A673 (cell line): ENCODE data around the gene C10orf105.

ENCODE experiments used
- CTCF ChIP-seq: fragments of 300-800, 200-600 bp; sonication (generic); conservative IDR thresholded peaks from 2 replicates; pipeline ENCODE4 v1.5.1; 2017; ENCODE audit warnings: low read depth, mild to moderate bottlenecking, antibody characterized with exemption, low read length, moderate library complexity, mixed read lengths
- EZH2 ChIP-seq: fragments of 200-600 bp; sonication (generic); IDR thresholded peaks from 2 replicates; pipeline ENCODE4 v1.6.1; 2017; ENCODE audit warnings: borderline replicate concordance, low read depth, mild to moderate bottlenecking, mixed read lengths, antibody characterized with exemption, low read length; ENCODE audit not compliant: poor library complexity, severe bottlenecking

- TF ChIP-seq CTCF (no peak), EZH2 (no peak)
These were observed 20.8 kb downstream of the C10orf105 start for GRCh38 chr10:71698737-71699136.
